Mesendoderm (in vitro differentiated cells): Measurements from ENCODE around the gene ZBTB34.
"Not testable (repeated sequence)": the region's sequence is repeated elsewhere in the genome, so short reads cannot be mapped to it uniquely, and the experiment has no call there.

Source experiments
- DNase-seq: peaks from one replicate; pipeline ENCODE4 v3.0.0; 2013
- H2AK5ac ChIP-seq: 2 replicates; pipeline ENCODE4 v1.6.1; 2013; ENCODE audit warnings: low read length, inconsistent platforms
- H2BK120ac ChIP-seq: 2 replicates; pipeline ENCODE4 v1.6.1; 2013; ENCODE audit warnings: low read depth, mild to moderate bottlenecking, low read length, moderate library complexity, mixed read lengths
- H2BK15ac ChIP-seq: replicated peaks from 2 replicates; pipeline ENCODE4 v1.6.1; 2013; ENCODE audit warnings: low read depth, mild to moderate bottlenecking, moderate library complexity
- H2BK5ac ChIP-seq: 2 replicates; pipeline ENCODE4 v1.6.1; 2013; ENCODE audit warnings: low read length, inconsistent platforms
- H3K18ac ChIP-seq: 2 replicates; pipeline ENCODE4 v1.6.1; 2013; ENCODE audit warnings: mild to moderate bottlenecking, low read length, mixed read lengths
- H3K23ac ChIP-seq: one replicate; pipeline ENCODE4 v1.6.1; 2013; ENCODE audit warnings: low read length
- H3K27ac ChIP-seq: 2 replicates; pipeline ENCODE4 v1.5.1; 2013; ENCODE audit warnings: low read depth, mild to moderate bottlenecking, inconsistent platforms, low read length, moderate library complexity
- H3K27me3 ChIP-seq: 2 replicates; pipeline ENCODE4 v1.6.1; 2013; ENCODE audit warnings: low read length, control low read depth, mild to moderate bottlenecking, inconsistent platforms; ENCODE audit not compliant: insufficient read depth, poor library complexity
- H3K36me3 ChIP-seq: 2 replicates; pipeline ENCODE4 v1.6.1; 2013; ENCODE audit warnings: low read length, inconsistent platforms; ENCODE audit not compliant: control insufficient read depth, insufficient read depth
- H3K4ac ChIP-seq: one replicate; pipeline ENCODE4 v1.6.1; 2013; ENCODE audit warnings: low read depth, mild to moderate bottlenecking, low read length, moderate library complexity
- H3K4me1 ChIP-seq: 2 replicates; pipeline ENCODE4 v1.6.1; 2013; ENCODE audit warnings: low read depth, low read length, inconsistent platforms; ENCODE audit not compliant: control insufficient read depth
- H3K4me2 ChIP-seq: 2 replicates; pipeline ENCODE4 v1.6.1; 2013; ENCODE audit warnings: low read length
- H3K4me3 ChIP-seq: 2 replicates; pipeline ENCODE4 v1.5.1; 2013; ENCODE audit warnings: mild to moderate bottlenecking, low read length
- H3K56ac ChIP-seq: one replicate; pipeline ENCODE4 v1.6.1; 2013; ENCODE audit warnings: low read length
- H3K79me1 ChIP-seq: 2 replicates; pipeline ENCODE4 v1.6.1; 2013; ENCODE audit warnings: low read length, inconsistent platforms
- H3K79me2 ChIP-seq: 2 replicates; pipeline ENCODE4 v1.6.1; 2013; ENCODE audit warnings: mild to moderate bottlenecking, low read length; ENCODE audit not compliant: control insufficient read depth, insufficient read depth
- H3K9ac ChIP-seq: 2 replicates; pipeline ENCODE4 v1.6.1; 2013; ENCODE audit warnings: low read length, inconsistent platforms
- H4K5ac ChIP-seq: one replicate; pipeline ENCODE4 v1.6.1; 2013; ENCODE audit warnings: low read length
- H4K8ac ChIP-seq: one replicate; pipeline ENCODE4 v1.6.1; 2013; ENCODE audit warnings: low read depth, mild to moderate bottlenecking, control low read depth, low read length, moderate library complexity
- WGBS: extraction: QIAGEN DNeasy Blood & Tissue Kit; methylation state at CpG from one replicate; pipeline ENCODE4 v1.1.7; 2013; ENCODE audit warnings: low lambda C conversion rate, missing lambda C conversion rate; ENCODE audit not compliant: insufficient coverage; ENCODE audit errors: extremely low coverage; 5-methylcytosine and 5-hydroxymethylcytosine counted together

Gene ZBTB34

DNA sequence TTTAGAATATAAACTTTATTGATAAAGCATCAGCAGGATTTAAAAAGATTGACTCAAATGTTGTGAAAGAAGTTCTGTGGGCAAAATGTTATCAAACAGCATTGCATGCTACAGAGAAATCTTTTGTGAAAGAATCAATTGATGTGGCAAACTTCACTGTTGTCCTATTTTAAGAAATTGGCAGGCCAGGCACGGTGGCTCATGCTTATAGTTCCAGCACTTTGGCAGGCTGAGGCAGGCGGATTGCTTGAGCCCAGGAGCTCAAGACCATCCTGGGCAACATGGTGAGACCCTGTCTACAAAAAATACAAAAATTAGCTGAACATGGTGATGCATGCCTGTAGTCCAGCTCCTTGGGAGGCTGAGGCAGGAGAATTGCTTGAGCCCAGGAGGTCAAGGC lies 38.2 kb upstream of the ZBTB34 start:
- Histone ChIP-seq H3K27ac (no peak overlapping the region), H3K4me1 (no peaks in the 10 kb centered on the region), H3K4ac (no peak overlapping the region), H3K23ac (no peak overlapping the region), H3K36me3 (no peaks in the 10 kb centered on the region), H3K79me1 (peaks cover 3% of the 10 kb centered on the region), H2BK5ac (no peak overlapping the region), H2AK5ac (no peak overlapping the region), H4K8ac (no peak overlapping the region), H3K18ac (no peak overlapping the region), H3K4me2 (no peak overlapping the region), H3K27me3 (no peaks in the 10 kb centered on the region), H3K4me3 (no peak overlapping the region), H2BK120ac (no peak overlapping the region), H3K9ac (no peak overlapping the region), H4K5ac (no peak overlapping the region), H3K56ac (no peak overlapping the region), H2BK15ac (no peak overlapping the region), H3K79me2 (peaks cover 3% of the 10 kb centered on the region)
- DNase-seq = no peak
- no CpG with 5 or more reads among the region's 2 CpGs for WGBS

DNA sequence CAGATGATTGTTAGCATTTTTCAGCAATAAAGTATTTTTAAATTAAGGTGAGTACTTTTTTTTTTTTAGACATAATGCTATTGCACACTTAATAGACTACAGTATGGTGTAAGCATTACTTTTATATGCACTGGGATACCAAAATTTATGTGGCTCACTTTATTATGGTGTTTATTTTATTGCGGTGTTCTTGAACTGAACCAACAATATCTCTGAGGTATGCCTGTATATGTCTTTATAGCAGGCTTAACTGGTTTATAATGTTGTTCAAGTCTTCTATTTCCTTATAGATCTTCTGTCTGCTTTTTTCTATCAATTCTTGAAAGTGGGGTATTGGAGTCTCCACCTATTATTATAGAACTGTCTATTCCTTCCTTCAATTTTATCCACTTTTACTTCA lies 37.6 kb upstream of the ZBTB34 start:
- H4K8ac ChIP-seq = no peak overlapping the region
- H3K4me1 ChIP-seq = no peaks in the 10 kb centered on the region
- H3K9ac ChIP-seq = no peak overlapping the region
- H3K27ac ChIP-seq = no peak overlapping the region
- peaks cover 3% of the 10 kb centered on the region for H3K79me2 ChIP-seq
- no peak overlapping the region for H4K5ac ChIP-seq
- WGBS = no CpG with 5 or more reads among the region's 1 CpG
- no peak overlapping the region for H3K56ac ChIP-seq
- H2BK120ac ChIP-seq = no peak overlapping the region
- no peak overlapping the region for H2BK15ac ChIP-seq
- no peak overlapping the region for H3K18ac ChIP-seq
- no peak overlapping the region for H3K4me2 ChIP-seq
- no peak overlapping the region for H3K4ac ChIP-seq
- no peaks in the 10 kb centered on the region for H3K27me3 ChIP-seq
- H2BK5ac ChIP-seq = no peak overlapping the region
- no peak overlapping the region for H3K23ac ChIP-seq
- no peak for DNase-seq
- no peak overlapping the region for H3K4me3 ChIP-seq
- no peaks in the 10 kb centered on the region for H3K36me3 ChIP-seq
- peaks cover 3% of the 10 kb centered on the region for H3K79me1 ChIP-seq
- H2AK5ac ChIP-seq = no peak overlapping the region

DNA sequence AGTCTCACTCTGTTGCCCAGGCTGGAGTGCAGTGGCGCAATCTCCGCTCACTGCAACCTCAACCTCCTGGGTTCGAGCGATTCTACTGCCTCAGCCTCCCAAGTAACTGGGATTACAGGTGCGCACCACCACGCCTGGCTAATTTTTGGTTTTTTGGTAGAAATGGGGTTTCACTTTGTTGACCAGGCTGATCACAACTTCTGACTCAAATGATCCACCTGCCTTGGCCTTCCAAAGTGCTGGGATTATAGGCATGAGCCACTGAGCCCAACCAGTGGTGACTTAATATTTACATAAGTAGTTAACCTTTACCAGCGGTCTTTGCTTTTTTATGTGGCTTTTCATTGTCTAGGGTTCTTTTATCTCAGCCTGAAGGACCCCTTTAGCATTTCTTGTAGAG lies 36.4 kb upstream of the ZBTB34 start:
- H3K23ac ChIP-seq, H3K18ac ChIP-seq, H3K9ac ChIP-seq, H3K4me2 ChIP-seq, H3K27me3 ChIP-seq, H3K4ac ChIP-seq, H2BK15ac ChIP-seq, DNase-seq, H3K79me1 ChIP-seq, H4K5ac ChIP-seq, H2AK5ac ChIP-seq, H3K79me2 ChIP-seq, H3K27ac ChIP-seq, H2BK5ac ChIP-seq, H2BK120ac ChIP-seq, H3K36me3 ChIP-seq, H4K8ac ChIP-seq, H3K4me1 ChIP-seq, H3K4me3 ChIP-seq, H3K56ac ChIP-seq: not testable (repeated sequence)
- WGBS = no CpG with 5 or more reads among the region's 7 CpGs

DNA sequence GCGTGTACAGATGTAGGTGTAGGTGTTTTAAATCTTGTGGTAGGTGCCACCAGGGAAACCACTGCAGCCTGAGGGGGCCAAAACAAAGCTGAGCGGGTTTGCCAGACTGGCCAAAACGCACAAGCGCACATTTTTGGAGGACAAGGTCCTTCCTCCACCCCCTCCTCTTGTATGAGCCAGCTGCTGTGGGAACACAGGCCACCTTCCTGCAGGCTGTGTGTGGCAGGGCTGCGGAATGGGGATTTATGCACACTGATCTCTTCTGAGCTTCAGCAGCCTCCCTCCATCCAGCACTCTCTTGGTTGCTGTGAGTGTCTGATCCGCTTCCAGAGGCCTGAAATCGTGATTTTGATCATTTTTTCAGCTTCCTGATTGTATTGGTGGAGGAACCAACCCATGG lies 33.2 kb upstream of the ZBTB34 start:
- no peak overlapping the region for H3K9ac ChIP-seq
- H3K27me3 ChIP-seq = no peaks in the 10 kb centered on the region
- H3K27ac ChIP-seq = no peak overlapping the region
- no peak overlapping the region for H3K23ac ChIP-seq
- no CpG with 5 or more reads among the region's 7 CpGs for WGBS
- no peak overlapping the region for H3K4me3 ChIP-seq
- no peak overlapping the region for H3K4me2 ChIP-seq
- no peak overlapping the region for H3K4ac ChIP-seq
- H3K4me1 ChIP-seq = no peaks in the 10 kb centered on the region
- H3K79me1 ChIP-seq = peaks cover 3% of the 10 kb centered on the region
- H2BK5ac ChIP-seq = no peak overlapping the region
- no peak overlapping the region for H3K18ac ChIP-seq
- H3K36me3 ChIP-seq = no peaks in the 10 kb centered on the region
- no peak for DNase-seq
- no peak overlapping the region for H2BK120ac ChIP-seq
- H4K5ac ChIP-seq = no peak overlapping the region
- H4K8ac ChIP-seq = no peak overlapping the region
- H2BK15ac ChIP-seq = no peak overlapping the region
- no peak overlapping the region for H2AK5ac ChIP-seq
- no peaks in the 10 kb centered on the region for H3K79me2 ChIP-seq
- H3K56ac ChIP-seq = no peak overlapping the region

DNA sequence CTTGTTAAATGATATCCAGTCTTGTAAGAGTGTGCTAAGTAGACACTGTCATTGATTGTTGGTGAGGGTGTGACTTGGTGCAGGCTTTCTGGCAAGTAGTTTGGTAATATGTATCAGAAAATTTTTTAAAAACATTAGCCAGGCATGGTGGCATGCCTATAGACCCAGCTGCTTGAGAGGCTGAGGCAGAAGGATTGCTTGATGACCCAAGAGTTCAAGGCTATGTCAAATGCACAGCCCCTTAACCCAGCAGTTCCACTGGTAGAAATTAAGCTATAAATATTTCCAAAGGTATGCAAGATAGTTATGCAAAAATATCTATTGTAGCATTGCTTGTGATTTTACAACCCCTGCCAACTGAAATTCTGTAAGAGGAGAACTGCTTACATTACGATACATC lies 31.4 kb upstream of the ZBTB34 start:
- H3K4me2 ChIP-seq = no peak overlapping the region
- peaks cover 3% of the 10 kb centered on the region for H3K79me1 ChIP-seq
- peaks cover 8% of the 10 kb centered on the region for H3K36me3 ChIP-seq
- H3K27ac ChIP-seq = no peak overlapping the region
- H3K18ac ChIP-seq = no peak overlapping the region
- H2BK5ac ChIP-seq = no peak overlapping the region
- H2BK120ac ChIP-seq = no peak overlapping the region
- no peak overlapping the region for H3K9ac ChIP-seq
- no peak overlapping the region for H3K56ac ChIP-seq
- H3K4me1 ChIP-seq = no peaks in the 10 kb centered on the region
- no peak overlapping the region for H3K4me3 ChIP-seq
- no CpG with 5 or more reads among the region's 1 CpG for WGBS
- DNase-seq = no peak
- no peaks in the 10 kb centered on the region for H3K27me3 ChIP-seq
- no peaks in the 10 kb centered on the region for H3K79me2 ChIP-seq
- H4K8ac ChIP-seq = no peak overlapping the region
- no peak overlapping the region for H4K5ac ChIP-seq
- no peak overlapping the region for H3K4ac ChIP-seq
- no peak overlapping the region for H2BK15ac ChIP-seq
- H3K23ac ChIP-seq = no peak overlapping the region
- no peak overlapping the region for H2AK5ac ChIP-seq

DNA sequence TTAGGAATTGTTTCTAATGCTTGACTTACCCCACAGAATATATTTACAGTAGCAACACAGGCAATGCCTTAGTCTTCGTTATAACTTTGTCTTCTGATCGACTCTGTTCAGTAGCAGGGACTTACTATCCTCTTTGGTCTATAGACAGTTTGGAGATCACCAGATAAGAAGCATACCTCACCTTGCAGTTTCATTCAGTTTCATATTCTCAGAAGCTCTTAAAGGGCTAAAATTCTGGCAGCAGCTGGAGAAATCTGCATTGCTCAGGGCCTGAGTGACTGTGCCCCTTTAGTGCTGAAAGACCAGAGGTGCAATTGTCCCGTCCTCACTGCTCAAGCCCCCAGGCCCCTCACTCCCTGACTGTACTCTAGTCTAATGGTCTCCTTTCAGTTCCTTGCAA lies 29.6 kb upstream of the ZBTB34 start:
- H3K36me3 ChIP-seq = peaks cover 8% of the 10 kb centered on the region
- H3K79me2 ChIP-seq = no peaks in the 10 kb centered on the region
- H3K27ac ChIP-seq = no peak overlapping the region
- H3K9ac ChIP-seq = no peak overlapping the region
- no peak overlapping the region for H2BK5ac ChIP-seq
- H3K27me3 ChIP-seq = no peaks in the 10 kb centered on the region
- no peak overlapping the region for H3K23ac ChIP-seq
- H3K56ac ChIP-seq = no peak overlapping the region
- H4K8ac ChIP-seq = no peak overlapping the region
- H2AK5ac ChIP-seq = no peak overlapping the region
- no peak overlapping the region for H2BK120ac ChIP-seq
- no peaks in the 10 kb centered on the region for H3K4me1 ChIP-seq
- DNase-seq = no peak
- WGBS = no CpG with 5 or more reads among the region's 3 CpGs
- H3K4me2 ChIP-seq = no peak overlapping the region
- H3K18ac ChIP-seq = no peak overlapping the region
- H3K79me1 ChIP-seq = peaks cover 6% of the 10 kb centered on the region
- no peak overlapping the region for H4K5ac ChIP-seq
- H2BK15ac ChIP-seq = no peak overlapping the region
- no peak overlapping the region for H3K4ac ChIP-seq
- H3K4me3 ChIP-seq = no peak overlapping the region
